ENCODE results near the gene GLI3. TPM values are rescaled to one million over a fixed set of nuclear protein-coding genes. Genes with fewer than 3 reads are reported as not detected.

Gene GLI3
- total and polyA plus RNA-seq, 2 of the 8 experiments (the other 6 are each of a cell fraction or from before 2014, with no cell fraction given) = 8.0 to 31.1 TPM

GRCh38 chr7:42024537-42024936 is 212.5 kb downstream of the GLI3 start:
- Histone ChIP-seq H2BK20ac (ENCODE audit: low read length) (no peak overlapping the region), H3K4me1 (replicated peaks in 1 of 4; ENCODE audit: control insufficient read depth in 3 of 4, insufficient read depth in 4 of 4, low read length in 3 of 4) (peaks cover 3 to 26% (median 17%) of the 10 kb centered on the region in 4 experiments; a peak in 6 of 7 replicates), H3K9ac (replicated peaks in 1 of 4; ENCODE audit: extremely low read depth in 1 of 4, low read depth in 3 of 4, low read length in 3 of 4) (no peak overlapping the region), H4K91ac (replicated peaks; ENCODE audit: insufficient read length, low read length) (no peak overlapping the region), H3K23ac (ENCODE audit: insufficient read length) (no peak overlapping the region), H3K14ac (ENCODE audit: insufficient read length) (no peak overlapping the region), H4K8ac (ENCODE audit: extremely low read depth, insufficient read depth, low read length) (no peak overlapping the region), H3K4me3 (ENCODE audit: extremely low read depth in 1 of 4, insufficient read depth in 2 of 4, low read depth in 3 of 4, low read length in 4 of 4) (no peak overlapping the region), H3K27ac (ENCODE audit: low read depth, low read length) (no peak overlapping the region), H3K27me3 (replicated peaks in 1 of 4; ENCODE audit: control insufficient read depth in 3 of 4, extremely low read depth in 1 of 4, insufficient read depth in 3 of 4, low read length in 3 of 4) (no peaks in the 10 kb centered on the region), H3K79me2 (ENCODE audit: control insufficient read depth in 1 of 2, insufficient read depth in 2 of 2, low read length in 2 of 2) (no peaks in the 10 kb centered on the region), H3K79me1 (ENCODE audit: low read depth, low read length) (no peaks in the 10 kb centered on the region), H4K5ac (ENCODE audit: insufficient read length, low read depth, low read length) (no peak overlapping the region), H2BK120ac (replicated peaks; ENCODE audit: low read depth, low read length) (no peak overlapping the region), H3K18ac (ENCODE audit: extremely low read depth, low read length) (no peak overlapping the region), H3K4ac (replicated peaks; ENCODE audit: insufficient read length, low read depth, low read length) (no peak overlapping the region), H3K4me2 (ENCODE audit: insufficient read depth in 1 of 2, low read depth in 2 of 2, low read length in 2 of 2) (no peak overlapping the region), H3K36me3 (ENCODE audit: control insufficient read depth in 2 of 4, insufficient read depth in 4 of 4, low read length in 3 of 4) (peaks cover 0 to 19% (median 3%) of the 10 kb centered on the region in 4 experiments; a peak in 5 of 8 replicates), H2BK12ac (ENCODE audit: low read depth, low read length) (no peak overlapping the region), H3K23me2 (ENCODE audit: low read depth, low read length) (no peaks in the 10 kb centered on the region), H2AK5ac (ENCODE audit: low read depth, low read length) (no peak overlapping the region), H3K56ac (replicated peaks; ENCODE audit: insufficient read length, low read depth, low read length) (no peak overlapping the region), H2AFZ (ENCODE audit: low read length) (no peak overlapping the region), H3K9me3 (ENCODE audit: insufficient read depth in 2 of 2, low read depth in 1 of 2, low read length in 1 of 2) (no peaks in the 10 kb centered on the region), H2BK15ac (ENCODE audit: low read length) (no peak overlapping the region), H2BK5ac (ENCODE audit: low read depth, low read length) (no peak overlapping the region), H4K20me1 (replicated peaks in 1 of 2; ENCODE audit: control insufficient read depth in 1 of 2, insufficient read depth in 2 of 2, low read length in 2 of 2) (no peaks in the 10 kb centered on the region)
- WGBS, 2 experiments (ENCODE audit: extremely low coverage in 1 of 2, insufficient coverage in 1 of 2, insufficient read length in 1 of 2, insufficient replicate concordance in 2 of 2, low coverage in 1 of 2, low lambda C conversion rate in 2 of 2, missing lambda C conversion rate in 1 of 2) = 89% methylated on average over 4 of the region's 4 CpGs; no CpG with 5 or more reads in 1 of the 2 experiments
- FAIRE-seq (no peak), DNase-seq (ENCODE audit: low read depth in 1 of 2, low spot score in 2 of 2) (no peak)
- ChIA-PET POLR2A (ENCODE audit: partially characterized antibody) (no interaction called here), CTCF (ENCODE audit: partially characterized antibody) (interaction anchor here (0.6 to 6.0 kb wide), 7 partner anchors 10 to 195 kb away, joined by 3 to 45 read pairs (median 4); no protein-coding TSS in a partner anchor)
- TF ChIP-seq USF2 (IDR thresholded peaks at IDR 0.05; ENCODE audit: low read length) (no peak), E2F6 (IDR thresholded peaks at IDR 0.05) (no peak), MAFK (IDR thresholded peaks at IDR 0.05; ENCODE audit: low read depth, low read length) (no peak), CTBP2 (IDR thresholded peaks at IDR 0.05; ENCODE audit: borderline replicate concordance, insufficient read depth, insufficient read length, low read length) (no peak), YY1 (IDR thresholded peaks at IDR 0.05; ENCODE audit: low read depth, low read length) (no peak), ZNF274 (IDR thresholded peaks at IDR 0.05; ENCODE audit: borderline replicate concordance, extremely low read depth, low read length) (no peak), MAX (IDR thresholded peaks at IDR 0.05) (no peak), TEAD4 (IDR thresholded peaks at IDR 0.05; ENCODE audit: low read depth, low read length) (no peak), POLR2A (IDR thresholded peaks at IDR 0.05; ENCODE audit: control extremely low read depth in 1 of 2, low read depth in 2 of 2, low read length in 2 of 2) (no peak), PHF8 (conservative IDR thresholded peaks at IDR 0.05; ENCODE audit: low read depth, low read length) (no peak), NANOG (IDR thresholded peaks at IDR 0.05; ENCODE audit: insufficient read depth, low read depth, low read length, poor library complexity, severe bottlenecking) (no peak), RNF2 (IDR thresholded peaks at IDR 0.05; ENCODE audit: borderline replicate concordance, low read depth, low read length, missing control alignments, poor library complexity, severe bottlenecking) (no peak)
